Lower leg skin (tissue), 3 donors: ENCODE measurements around the gene FGD4.

Experiments
- POLR2A ChIP-seq, 2 donors: fragments of 450-650 bp; IDR thresholded peaks; one replicate each; pipeline ENCODE4 v1.6.1; 2016 to 2017; ENCODE audit warnings: antibody characterized with exemption in 2 of 2, mild to moderate bottlenecking in 1 of 2, moderate library complexity in 1 of 2
- TF ChIP-seq, protein P1 (sequence below), 3 donors: fragments of 450-650 bp; IDR thresholded peaks; one replicate each; pipeline ENCODE4 v1.5.1; 2016; ENCODE audit warnings: antibody characterized with exemption in 3 of 3, mild to moderate bottlenecking in 3 of 3, moderate library complexity in 2 of 3

DNA sequence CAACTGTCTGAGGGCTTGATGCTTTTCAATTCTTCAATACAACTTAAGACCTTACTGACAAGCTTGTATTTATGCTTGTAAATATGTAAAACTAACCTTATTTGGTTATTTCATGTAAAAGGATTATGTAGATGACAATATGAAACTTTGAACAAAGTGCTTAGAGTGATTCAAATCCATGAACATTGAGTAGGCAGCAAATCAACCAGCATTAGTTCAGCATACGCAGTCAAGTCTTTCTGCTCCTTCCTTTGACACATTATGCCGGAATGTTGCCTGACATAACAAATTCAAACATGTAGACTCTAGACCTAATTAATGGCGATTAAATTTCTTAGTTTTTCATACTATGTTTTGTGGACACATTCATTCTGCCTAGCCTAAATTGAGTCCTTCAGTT is 105.2 kb downstream of the FGD4 start:
- TF ChIP-seq, protein P1, sequence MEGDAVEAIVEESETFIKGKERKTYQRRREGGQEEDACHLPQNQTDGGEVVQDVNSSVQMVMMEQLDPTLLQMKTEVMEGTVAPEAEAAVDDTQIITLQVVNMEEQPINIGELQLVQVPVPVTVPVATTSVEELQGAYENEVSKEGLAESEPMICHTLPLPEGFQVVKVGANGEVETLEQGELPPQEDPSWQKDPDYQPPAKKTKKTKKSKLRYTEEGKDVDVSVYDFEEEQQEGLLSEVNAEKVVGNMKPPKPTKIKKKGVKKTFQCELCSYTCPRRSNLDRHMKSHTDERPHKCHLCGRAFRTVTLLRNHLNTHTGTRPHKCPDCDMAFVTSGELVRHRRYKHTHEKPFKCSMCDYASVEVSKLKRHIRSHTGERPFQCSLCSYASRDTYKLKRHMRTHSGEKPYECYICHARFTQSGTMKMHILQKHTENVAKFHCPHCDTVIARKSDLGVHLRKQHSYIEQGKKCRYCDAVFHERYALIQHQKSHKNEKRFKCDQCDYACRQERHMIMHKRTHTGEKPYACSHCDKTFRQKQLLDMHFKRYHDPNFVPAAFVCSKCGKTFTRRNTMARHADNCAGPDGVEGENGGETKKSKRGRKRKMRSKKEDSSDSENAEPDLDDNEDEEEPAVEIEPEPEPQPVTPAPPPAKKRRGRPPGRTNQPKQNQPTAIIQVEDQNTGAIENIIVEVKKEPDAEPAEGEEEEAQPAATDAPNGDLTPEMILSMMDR (IDR thresholded peaks at IDR 0.05), result no peak
- TF ChIP-seq POLR2A (IDR thresholded peaks at IDR 0.05), result no peak
